Ishikawa (cell line): ENCODE data around the gene TMBIM1.

Experiments used
- CEBPB ChIP-seq: IDR thresholded peaks from 2 replicates; pipeline ENCODE4 v1.6.1; 2012
- CREB1 ChIP-seq: IDR thresholded peaks from 2 replicates; pipeline ENCODE4 v1.6.1; 2012; ENCODE audit warnings: low read depth
- EP300 ChIP-seq: IDR thresholded peaks from 2 replicates; pipeline ENCODE4 v1.6.1; 2012; ENCODE audit warnings: borderline replicate concordance
- FOXM1 ChIP-seq: IDR thresholded peaks from 2 replicates; pipeline ENCODE4 v1.6.1; 2012; ENCODE audit warnings: low read depth, borderline replicate concordance
- NFIC ChIP-seq: IDR thresholded peaks from 2 replicates; pipeline ENCODE4 v1.6.1; 2012
- RAD21 ChIP-seq: IDR thresholded peaks from 2 replicates; pipeline ENCODE4 v1.6.1; 2012; ENCODE audit warnings: low read depth
- TAF1 ChIP-seq: IDR thresholded peaks from 2 replicates; pipeline ENCODE4 v1.6.1; 2012; ENCODE audit warnings: low read depth, mild to moderate bottlenecking
- TCF12 ChIP-seq: IDR thresholded peaks from 2 replicates; pipeline ENCODE4 v1.6.1; 2012; ENCODE audit warnings: low read depth
- TEAD4 ChIP-seq: IDR thresholded peaks from 2 replicates; pipeline ENCODE4 v1.6.1; 2012
- YY1 ChIP-seq: IDR thresholded peaks from 2 replicates; pipeline ENCODE4 v1.6.1; 2012; ENCODE audit warnings: low read depth
- ZBTB7A ChIP-seq: IDR thresholded peaks from 2 replicates; pipeline ENCODE4 v1.6.1; 2012; ENCODE audit warnings: low read depth
- TF ChIP-seq, protein P1 (sequence below): IDR thresholded peaks from 2 replicates; pipeline ENCODE4 v1.6.1; 2012; ENCODE audit warnings: low read depth, mild to moderate bottlenecking
- TF ChIP-seq, protein P2 (sequence below): IDR thresholded peaks from 2 replicates; pipeline ENCODE4 v1.6.1; 2012

DNA sequence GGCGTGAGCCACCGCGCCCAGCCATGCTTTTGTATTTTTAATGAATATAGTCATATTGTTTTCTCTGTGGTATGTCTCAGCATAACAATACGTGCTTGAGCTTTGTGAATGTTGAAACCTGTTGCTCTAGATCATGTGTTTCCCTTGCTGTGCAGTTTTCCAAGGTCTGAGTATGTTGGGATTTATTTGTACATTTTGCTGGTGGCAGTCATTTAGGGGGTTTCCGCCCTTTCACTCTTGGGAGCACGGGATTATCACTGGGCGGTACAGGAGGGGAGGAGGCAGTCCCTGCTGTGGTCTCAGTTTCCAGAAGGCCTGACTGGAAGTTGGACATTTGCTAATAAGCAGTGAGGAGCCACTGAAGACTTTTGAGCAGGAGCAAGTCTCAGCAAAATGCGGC is 39.4 kb upstream of the TMBIM1 start:
- TF ChIP-seq EP300: no peak
- TF ChIP-seq CEBPB: no peak
- TF ChIP-seq RAD21: no peak
- TF ChIP-seq FOXM1: no peak
- TF ChIP-seq, protein P1, sequence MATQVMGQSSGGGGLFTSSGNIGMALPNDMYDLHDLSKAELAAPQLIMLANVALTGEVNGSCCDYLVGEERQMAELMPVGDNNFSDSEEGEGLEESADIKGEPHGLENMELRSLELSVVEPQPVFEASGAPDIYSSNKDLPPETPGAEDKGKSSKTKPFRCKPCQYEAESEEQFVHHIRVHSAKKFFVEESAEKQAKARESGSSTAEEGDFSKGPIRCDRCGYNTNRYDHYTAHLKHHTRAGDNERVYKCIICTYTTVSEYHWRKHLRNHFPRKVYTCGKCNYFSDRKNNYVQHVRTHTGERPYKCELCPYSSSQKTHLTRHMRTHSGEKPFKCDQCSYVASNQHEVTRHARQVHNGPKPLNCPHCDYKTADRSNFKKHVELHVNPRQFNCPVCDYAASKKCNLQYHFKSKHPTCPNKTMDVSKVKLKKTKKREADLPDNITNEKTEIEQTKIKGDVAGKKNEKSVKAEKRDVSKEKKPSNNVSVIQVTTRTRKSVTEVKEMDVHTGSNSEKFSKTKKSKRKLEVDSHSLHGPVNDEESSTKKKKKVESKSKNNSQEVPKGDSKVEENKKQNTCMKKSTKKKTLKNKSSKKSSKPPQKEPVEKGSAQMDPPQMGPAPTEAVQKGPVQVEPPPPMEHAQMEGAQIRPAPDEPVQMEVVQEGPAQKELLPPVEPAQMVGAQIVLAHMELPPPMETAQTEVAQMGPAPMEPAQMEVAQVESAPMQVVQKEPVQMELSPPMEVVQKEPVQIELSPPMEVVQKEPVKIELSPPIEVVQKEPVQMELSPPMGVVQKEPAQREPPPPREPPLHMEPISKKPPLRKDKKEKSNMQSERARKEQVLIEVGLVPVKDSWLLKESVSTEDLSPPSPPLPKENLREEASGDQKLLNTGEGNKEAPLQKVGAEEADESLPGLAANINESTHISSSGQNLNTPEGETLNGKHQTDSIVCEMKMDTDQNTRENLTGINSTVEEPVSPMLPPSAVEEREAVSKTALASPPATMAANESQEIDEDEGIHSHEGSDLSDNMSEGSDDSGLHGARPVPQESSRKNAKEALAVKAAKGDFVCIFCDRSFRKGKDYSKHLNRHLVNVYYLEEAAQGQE: no peak
- TF ChIP-seq TCF12: no peak
- TF ChIP-seq YY1: no peak
- TF ChIP-seq, protein P2, sequence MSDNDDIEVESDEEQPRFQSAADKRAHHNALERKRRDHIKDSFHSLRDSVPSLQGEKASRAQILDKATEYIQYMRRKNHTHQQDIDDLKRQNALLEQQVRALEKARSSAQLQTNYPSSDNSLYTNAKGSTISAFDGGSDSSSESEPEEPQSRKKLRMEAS: no peak
- TF ChIP-seq ZBTB7A: no peak
- TF ChIP-seq NFIC: no peak
- no peak for TF ChIP-seq TAF1
- TF ChIP-seq TEAD4: no peak
- no peak for TF ChIP-seq CREB1
